Measurements from ENCODE around the gene NUP210L. TPM values are rescaled to one million over a fixed set of nuclear protein-coding genes. Genes with fewer than 3 reads are reported as not detected.

Gene NUP210L
- total RNA-seq, 1 donor from 2014 or later: 2.1 TPM

DNA sequence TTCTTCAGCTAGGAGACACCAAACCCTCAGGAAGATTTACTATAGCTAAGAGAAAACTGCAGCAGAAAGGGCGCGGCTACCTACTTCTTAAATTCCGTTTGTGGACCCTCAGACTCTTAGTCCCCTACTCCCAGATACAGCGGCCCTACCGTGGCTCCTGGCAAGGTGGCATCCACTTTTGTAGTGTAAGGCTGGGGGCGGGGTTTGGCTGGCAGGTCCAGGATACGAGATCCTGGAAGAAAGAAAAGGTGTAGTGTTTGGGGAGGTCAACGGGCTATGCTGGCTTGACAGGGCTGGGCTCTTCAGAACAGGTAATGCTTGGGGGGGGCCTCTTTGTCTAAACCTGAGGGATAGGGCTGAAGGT lies 186.9 kb downstream of the NUP210L start:
- Histone ChIP-seq H3K4me1 (peaks cover 24% of the 10 kb centered on the region), H3K36me3 (no peaks in the 10 kb centered on the region), H3K4me3 (peak overlapping the region; percentile 75), H3K9me3 (no peaks in the 10 kb centered on the region), H3K27me3 (no peaks in the 10 kb centered on the region), H3K27ac (peak overlapping the region; percentile 94)
- peak; percentile 82 for DNase-seq
- intact Hi-C loops (cut with DNase I): no loop called here
- ATAC-seq: no peak
- TF ChIP-seq, protein P1, sequence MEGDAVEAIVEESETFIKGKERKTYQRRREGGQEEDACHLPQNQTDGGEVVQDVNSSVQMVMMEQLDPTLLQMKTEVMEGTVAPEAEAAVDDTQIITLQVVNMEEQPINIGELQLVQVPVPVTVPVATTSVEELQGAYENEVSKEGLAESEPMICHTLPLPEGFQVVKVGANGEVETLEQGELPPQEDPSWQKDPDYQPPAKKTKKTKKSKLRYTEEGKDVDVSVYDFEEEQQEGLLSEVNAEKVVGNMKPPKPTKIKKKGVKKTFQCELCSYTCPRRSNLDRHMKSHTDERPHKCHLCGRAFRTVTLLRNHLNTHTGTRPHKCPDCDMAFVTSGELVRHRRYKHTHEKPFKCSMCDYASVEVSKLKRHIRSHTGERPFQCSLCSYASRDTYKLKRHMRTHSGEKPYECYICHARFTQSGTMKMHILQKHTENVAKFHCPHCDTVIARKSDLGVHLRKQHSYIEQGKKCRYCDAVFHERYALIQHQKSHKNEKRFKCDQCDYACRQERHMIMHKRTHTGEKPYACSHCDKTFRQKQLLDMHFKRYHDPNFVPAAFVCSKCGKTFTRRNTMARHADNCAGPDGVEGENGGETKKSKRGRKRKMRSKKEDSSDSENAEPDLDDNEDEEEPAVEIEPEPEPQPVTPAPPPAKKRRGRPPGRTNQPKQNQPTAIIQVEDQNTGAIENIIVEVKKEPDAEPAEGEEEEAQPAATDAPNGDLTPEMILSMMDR (IDR thresholded peaks at IDR 0.05): peak; percentile 9

DNA sequence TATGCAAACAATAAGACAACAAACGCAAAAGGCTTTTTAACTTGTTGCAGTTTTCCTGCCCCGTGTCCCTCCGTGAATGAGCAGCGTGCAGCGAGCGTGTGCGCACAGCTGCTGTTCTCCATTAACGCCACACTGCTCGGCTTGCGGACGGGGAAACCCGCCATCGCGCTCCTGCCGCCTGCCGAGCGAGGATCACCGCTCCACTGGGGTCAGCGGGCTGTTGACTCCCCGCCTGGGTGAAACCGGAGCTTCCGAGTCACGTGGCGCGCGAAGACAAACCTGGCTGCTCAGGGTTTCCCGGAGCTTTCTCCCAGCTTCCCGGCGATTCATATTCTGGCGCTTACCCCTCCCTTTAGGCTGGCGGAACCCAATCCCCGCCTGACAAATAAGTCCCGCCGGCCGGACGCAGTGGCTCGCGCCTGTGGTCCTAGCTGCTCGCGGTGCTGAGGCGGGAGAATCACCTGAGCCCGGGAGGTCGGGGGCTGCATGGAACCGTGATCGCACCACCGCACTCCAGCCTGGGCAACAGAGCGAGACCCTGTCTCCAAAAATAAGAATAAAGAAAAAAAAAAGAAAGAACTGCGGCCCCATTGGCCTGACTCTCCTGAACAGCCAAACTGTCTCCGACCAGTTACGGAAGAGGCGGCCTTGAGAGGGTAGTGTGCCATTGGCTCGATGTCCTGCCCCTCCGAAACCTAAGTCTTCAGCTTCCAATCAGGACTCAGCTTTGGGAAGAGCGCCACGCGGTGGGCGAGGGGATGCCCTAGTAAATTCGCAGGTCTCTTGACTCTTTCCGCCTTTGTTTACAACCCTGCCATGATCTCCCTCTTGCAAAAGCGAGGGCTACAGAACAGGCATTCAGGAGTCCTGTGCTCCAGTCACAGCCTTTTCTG lies 187.5 kb downstream of the NUP210L start, which contains the start of gene CREB3L4:
Gene CREB3L4 (plus strand): TSS at position 796 of the 893 bp plus-strand sequence. CDS start 624 bp downstream, outside the sequence.
- ATAC-seq: peak; percentile 85
- TF ChIP-seq, protein P1 (IDR thresholded peaks at IDR 0.05): peak; percentile 55

DNA sequence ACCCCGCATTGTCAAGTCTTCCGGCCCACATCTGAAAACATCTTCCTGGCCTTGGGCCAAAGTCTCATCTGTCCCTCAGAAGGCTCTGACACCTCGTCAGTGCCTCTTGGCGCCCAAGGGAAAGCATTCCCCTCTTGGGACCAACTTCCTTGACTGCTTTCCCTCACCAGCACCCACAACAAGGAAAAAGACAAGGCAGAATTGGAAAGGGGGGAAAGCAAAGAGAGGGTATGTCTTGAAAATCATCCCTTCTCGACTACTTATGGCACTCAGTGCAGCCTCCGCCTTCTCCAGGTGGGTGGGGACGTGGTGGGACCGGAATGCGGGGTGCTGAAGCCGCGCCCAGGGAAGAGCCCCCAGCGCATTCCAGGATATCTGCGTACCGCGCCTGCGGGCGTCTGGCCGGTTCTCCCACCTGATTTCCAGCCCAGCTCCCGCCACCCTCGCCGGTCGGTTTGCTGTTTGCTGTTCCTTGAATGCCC lies 191.0 kb downstream of the NUP210L start:
- H3K36me3 ChIP-seq: peaks cover 14% of the 10 kb centered on the region
- TF ChIP-seq, protein P1 (IDR thresholded peaks at IDR 0.05): no peak
- no peaks in the 10 kb centered on the region for H3K27me3 ChIP-seq
- H3K27ac ChIP-seq: peak overlapping the region; percentile 96
- intact Hi-C loops (cut with DNase I): no loop called here
- H3K4me3 ChIP-seq: peak overlapping the region; percentile 72
- peak; percentile 5 for ATAC-seq
- no peaks in the 10 kb centered on the region for H3K9me3 ChIP-seq
- DNase-seq: peak; percentile 82
- peaks cover 52% of the 10 kb centered on the region for H3K4me1 ChIP-seq

More for the DNA sequence above, 187.5 kb downstream of the NUP210L start, which contains the start of gene CREB3L4:
- Histone ChIP-seq H3K9me3 (no peaks in the 10 kb centered on the region), H3K4me3 (peak within 1 kb of the TSS; percentile 75), H3K4me1 (peaks cover 26% of the 10 kb centered on the region), H3K36me3 (no peaks in the 10 kb centered on the region), H3K27me3 (no peaks in the 10 kb centered on the region), H3K27ac (peak within 1 kb of the TSS; percentile 94)
- intact Hi-C loops (cut with DNase I): no loop called here
- DNase-seq: peak; percentile 94

DNA sequence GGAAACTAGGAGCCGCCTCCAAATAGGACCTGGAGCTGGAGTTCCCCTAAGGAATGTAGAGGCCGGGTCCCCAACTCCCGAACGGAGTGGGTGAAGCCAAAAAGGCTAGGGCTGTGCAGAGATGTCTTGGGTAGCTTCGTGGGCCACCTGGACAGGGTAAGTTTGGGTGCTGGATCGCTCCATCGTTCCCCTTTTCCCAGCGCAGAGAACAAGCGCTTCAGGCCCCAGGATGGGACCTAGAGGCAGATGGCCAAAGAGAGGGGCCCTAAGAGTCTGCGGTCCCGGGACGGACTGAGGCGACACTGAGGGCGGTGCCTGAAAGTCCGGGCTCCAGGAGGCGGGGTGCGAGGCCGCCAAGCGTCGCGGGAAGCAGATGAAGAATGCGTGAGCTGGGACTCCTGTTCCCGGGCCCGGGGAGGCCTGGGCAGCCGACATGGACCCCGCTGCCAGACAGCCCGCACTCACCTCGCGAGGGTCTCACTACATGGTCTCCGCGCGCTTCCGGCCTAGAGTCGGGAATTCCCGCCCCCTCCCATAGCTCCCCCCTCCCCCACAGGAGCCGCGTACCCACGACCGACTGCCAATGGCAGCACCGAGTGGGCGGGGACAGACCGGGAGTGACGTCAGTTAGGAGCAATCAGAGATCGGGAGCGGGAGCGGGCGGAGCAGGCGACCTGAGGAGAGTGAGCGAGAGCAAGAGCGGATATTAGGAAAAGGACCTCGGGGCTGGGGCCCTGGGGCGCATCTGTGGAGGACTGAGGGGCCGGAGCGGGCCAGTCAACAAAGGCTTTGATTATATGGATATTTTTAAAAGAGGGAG lies 191.6 kb downstream of the NUP210L start, which contains the start of gene SLC39A1:
Gene SLC39A1 (minus strand): TSS at position 508 of the 820 bp plus-strand sequence. CDS start 822 bp downstream, outside the sequence.
- H3K4me1 ChIP-seq: peaks cover 47% of the 10 kb centered on the region
- TF ChIP-seq, protein P1 (IDR thresholded peaks at IDR 0.05): no peak
- DNase-seq (peak; percentile 99), ATAC-seq (peak; percentile 85)
- H3K27me3 ChIP-seq: no peaks in the 10 kb centered on the region
- peaks cover 14% of the 10 kb centered on the region for H3K36me3 ChIP-seq
- peak within 1 kb of the TSS; percentile 72 for H3K4me3 ChIP-seq
- H3K27ac ChIP-seq: peak within 1 kb of the TSS; percentile 96
- intact Hi-C loops (cut with DNase I): no loop called here
- no peaks in the 10 kb centered on the region for H3K9me3 ChIP-seq
